ENCODE data around the gene GRB10. TPM values are rescaled to one million over a fixed set of nuclear protein-coding genes. Genes with fewer than 3 reads are reported as not detected.

GRB10 gene
- total and polyA plus RNA-seq, 4 donors: 10.7 to 53.1 (median 17.5) TPM

DNA sequence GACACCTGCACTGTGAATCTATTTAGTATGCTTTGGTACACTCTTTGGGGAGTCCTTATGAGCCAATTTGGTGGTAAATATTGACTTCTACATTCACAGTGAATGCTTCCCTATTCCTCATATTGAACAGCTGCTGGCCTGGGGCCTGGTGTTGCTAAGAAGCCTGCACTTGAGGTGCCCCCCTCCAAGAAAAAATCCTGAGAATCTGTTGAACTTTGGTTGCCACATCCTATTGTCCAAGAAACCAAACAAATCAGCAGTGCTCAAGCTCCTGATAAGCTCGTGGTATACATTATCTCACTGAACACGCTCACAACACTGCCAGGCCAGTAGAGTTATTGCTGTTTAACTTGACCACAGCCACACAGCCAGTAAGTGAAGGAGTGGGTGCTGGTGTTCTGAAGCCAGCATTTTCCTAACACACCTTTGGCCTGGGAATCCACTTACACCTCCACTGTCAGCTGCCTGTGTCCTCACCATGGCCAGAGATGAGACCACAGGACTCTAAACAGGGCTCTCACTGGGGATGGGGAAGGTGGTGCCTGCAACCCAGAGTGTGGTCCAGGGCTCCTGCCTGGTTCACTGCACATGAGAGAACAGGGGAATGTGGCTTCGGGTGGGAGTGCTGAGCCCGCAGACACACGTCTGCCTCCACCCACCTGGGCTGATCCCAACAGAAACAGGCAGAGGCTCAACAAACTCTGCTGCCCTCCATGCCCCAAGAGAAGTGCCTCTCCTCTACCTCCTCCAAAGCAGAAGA lies 224.2 kb downstream of the GRB10 start:
- Histone ChIP-seq H3K9me3 (ENCODE audit: control insufficient read depth in 4 of 4, low read length in 3 of 4) (no peaks in the 10 kb centered on the region), H3K9ac (ENCODE audit: low read depth in 1 of 2, low read length in 2 of 2) (no peak overlapping the region), H3K4me3 (ENCODE audit: low read depth in 1 of 3, low read length in 3 of 3) (no peak overlapping the region), H3K27ac (ENCODE audit: low read depth in 1 of 2, low read length in 2 of 2) (no peak overlapping the region), H3K4me1 (ENCODE audit: control insufficient read depth in 4 of 4, insufficient read depth in 4 of 4, low read length in 3 of 4) (peaks cover 9 to 45% (median 31%) of the 10 kb centered on the region in 4 donors), H3K36me3 (ENCODE audit: control insufficient read depth in 4 of 4, insufficient read depth in 3 of 4, low read depth in 1 of 4, low read length in 3 of 4) (no peaks in the 10 kb centered on the region), H3K27me3 (ENCODE audit: control insufficient read depth in 4 of 4, insufficient read depth in 4 of 4, low read length in 3 of 4) (no peaks in the 10 kb centered on the region)
- DNase-seq (ENCODE audit: low spot score): no peak
- 76% methylated on average over 5 of the region's 5 CpGs for WGBS
- TF ChIP-seq YY1 (IDR thresholded peaks at IDR 0.05): no peak
- TF ChIP-seq RAD21 (IDR thresholded peaks at IDR 0.05): no peak
- TF ChIP-seq SP1 (IDR thresholded peaks at IDR 0.05): no peak
- TF ChIP-seq, protein P1, sequence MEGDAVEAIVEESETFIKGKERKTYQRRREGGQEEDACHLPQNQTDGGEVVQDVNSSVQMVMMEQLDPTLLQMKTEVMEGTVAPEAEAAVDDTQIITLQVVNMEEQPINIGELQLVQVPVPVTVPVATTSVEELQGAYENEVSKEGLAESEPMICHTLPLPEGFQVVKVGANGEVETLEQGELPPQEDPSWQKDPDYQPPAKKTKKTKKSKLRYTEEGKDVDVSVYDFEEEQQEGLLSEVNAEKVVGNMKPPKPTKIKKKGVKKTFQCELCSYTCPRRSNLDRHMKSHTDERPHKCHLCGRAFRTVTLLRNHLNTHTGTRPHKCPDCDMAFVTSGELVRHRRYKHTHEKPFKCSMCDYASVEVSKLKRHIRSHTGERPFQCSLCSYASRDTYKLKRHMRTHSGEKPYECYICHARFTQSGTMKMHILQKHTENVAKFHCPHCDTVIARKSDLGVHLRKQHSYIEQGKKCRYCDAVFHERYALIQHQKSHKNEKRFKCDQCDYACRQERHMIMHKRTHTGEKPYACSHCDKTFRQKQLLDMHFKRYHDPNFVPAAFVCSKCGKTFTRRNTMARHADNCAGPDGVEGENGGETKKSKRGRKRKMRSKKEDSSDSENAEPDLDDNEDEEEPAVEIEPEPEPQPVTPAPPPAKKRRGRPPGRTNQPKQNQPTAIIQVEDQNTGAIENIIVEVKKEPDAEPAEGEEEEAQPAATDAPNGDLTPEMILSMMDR (IDR thresholded peaks at IDR 0.05; ENCODE audit: low read depth, low read length, missing input control): no peak

GRCh38 chr7:50557099-50557498 lies 225.6 kb downstream of the GRB10 start:
- TF ChIP-seq FOXA2 (IDR thresholded peaks at IDR 0.05) (no peak), EGR1 (IDR thresholded peaks at IDR 0.05; ENCODE audit: low read depth in 2 of 2) (no peak), MAX (IDR thresholded peaks at IDR 0.05) (no peak), NR2F2 (IDR thresholded peaks at IDR 0.05) (peak; percentile 42)
- TF ChIP-seq, protein P2, sequence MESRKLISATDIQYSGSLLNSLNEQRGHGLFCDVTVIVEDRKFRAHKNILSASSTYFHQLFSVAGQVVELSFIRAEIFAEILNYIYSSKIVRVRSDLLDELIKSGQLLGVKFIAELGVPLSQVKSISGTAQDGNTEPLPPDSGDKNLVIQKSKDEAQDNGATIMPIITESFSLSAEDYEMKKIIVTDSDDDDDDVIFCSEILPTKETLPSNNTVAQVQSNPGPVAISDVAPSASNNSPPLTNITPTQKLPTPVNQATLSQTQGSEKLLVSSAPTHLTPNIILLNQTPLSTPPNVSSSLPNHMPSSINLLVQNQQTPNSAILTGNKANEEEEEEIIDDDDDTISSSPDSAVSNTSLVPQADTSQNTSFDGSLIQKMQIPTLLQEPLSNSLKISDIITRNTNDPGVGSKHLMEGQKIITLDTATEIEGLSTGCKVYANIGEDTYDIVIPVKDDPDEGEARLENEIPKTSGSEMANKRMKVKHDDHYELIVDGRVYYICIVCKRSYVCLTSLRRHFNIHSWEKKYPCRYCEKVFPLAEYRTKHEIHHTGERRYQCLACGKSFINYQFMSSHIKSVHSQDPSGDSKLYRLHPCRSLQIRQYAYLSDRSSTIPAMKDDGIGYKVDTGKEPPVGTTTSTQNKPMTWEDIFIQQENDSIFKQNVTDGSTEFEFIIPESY (IDR thresholded peaks at IDR 0.05): no peak
- 72% methylated on average over 2 of the region's 2 CpGs for WGBS
- Histone ChIP-seq H3K27ac (ENCODE audit: low read depth in 1 of 2, low read length in 2 of 2) (no peak overlapping the region), H3K9me3 (ENCODE audit: control insufficient read depth in 4 of 4, low read length in 3 of 4) (no peaks in the 10 kb centered on the region), H3K36me3 (ENCODE audit: control insufficient read depth in 4 of 4, insufficient read depth in 3 of 4, low read depth in 1 of 4, low read length in 3 of 4) (no peaks in the 10 kb centered on the region), H3K27me3 (ENCODE audit: control insufficient read depth in 4 of 4, insufficient read depth in 4 of 4, low read length in 3 of 4) (no peaks in the 10 kb centered on the region), H3K4me3 (ENCODE audit: low read depth in 1 of 3, low read length in 3 of 3) (no peak overlapping the region), H3K4me1 (ENCODE audit: control insufficient read depth in 4 of 4, insufficient read depth in 4 of 4, low read length in 3 of 4) (peaks cover 9 to 41% (median 25%) of the 10 kb centered on the region in 4 donors), H3K9ac (ENCODE audit: low read depth in 1 of 2, low read length in 2 of 2) (no peak overlapping the region)
- DNase-seq (ENCODE audit: low spot score): no peak

DNA sequence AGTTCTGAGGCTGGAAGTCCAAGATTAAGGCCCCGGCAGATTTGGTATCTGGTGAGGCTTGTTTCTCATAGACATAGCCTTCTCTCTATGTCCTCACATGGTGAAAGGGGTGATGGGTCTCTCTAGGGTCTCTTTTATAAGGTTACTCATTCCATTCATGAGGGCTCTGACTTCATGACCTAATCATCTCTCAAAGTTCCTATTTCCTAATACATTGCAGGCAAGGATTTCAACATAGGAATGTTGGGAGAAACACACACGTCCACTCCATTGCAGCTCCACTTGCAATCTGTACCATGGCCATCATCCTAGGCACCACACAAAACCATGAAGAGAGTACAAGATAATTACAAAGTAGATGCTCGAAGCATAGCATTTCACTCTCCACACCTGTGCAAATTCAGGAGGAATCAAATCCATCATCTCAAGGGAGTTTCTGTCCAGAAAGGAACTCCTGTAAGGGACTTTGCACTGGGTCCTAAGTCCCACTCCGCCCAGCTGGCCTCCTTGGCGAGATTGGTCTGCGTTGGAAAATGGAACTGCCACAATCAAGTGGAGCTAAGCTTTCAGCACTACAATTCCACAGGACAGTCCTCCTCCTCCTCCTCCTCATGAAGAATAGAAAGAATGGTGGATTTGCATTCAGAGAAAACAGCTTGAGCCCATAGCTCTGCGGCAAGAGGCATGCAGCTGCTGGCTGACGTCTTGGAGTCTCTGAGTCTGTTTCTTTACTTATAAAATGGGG lies 226.3 kb downstream of the GRB10 start:
- DNase-seq (ENCODE audit: low spot score): no peak
- Histone ChIP-seq H3K4me1 (ENCODE audit: control insufficient read depth in 4 of 4, insufficient read depth in 4 of 4, low read length in 3 of 4) (peaks cover 9 to 34% (median 19%) of the 10 kb centered on the region in 4 donors), H3K27ac (ENCODE audit: low read depth in 1 of 2, low read length in 2 of 2) (peak overlapping the region in 1 of 2 donors; percentile 13), H3K27me3 (ENCODE audit: control insufficient read depth in 4 of 4, insufficient read depth in 4 of 4, low read length in 3 of 4) (no peaks in the 10 kb centered on the region), H3K9me3 (ENCODE audit: control insufficient read depth in 4 of 4, low read length in 3 of 4) (no peaks in the 10 kb centered on the region), H3K4me3 (ENCODE audit: low read depth in 1 of 3, low read length in 3 of 3) (no peak overlapping the region), H3K36me3 (ENCODE audit: control insufficient read depth in 4 of 4, insufficient read depth in 3 of 4, low read depth in 1 of 4, low read length in 3 of 4) (no peaks in the 10 kb centered on the region), H3K9ac (ENCODE audit: low read depth in 1 of 2, low read length in 2 of 2) (no peak overlapping the region)
- 71% methylated on average over 8 of the region's 8 CpGs for WGBS
- no peak for TF ChIP-seq FOXA1 (IDR thresholded peaks at IDR 0.05)
- TF ChIP-seq JUND (IDR thresholded peaks at IDR 0.05): peak; percentile 73 to 79
- peak; percentile 61 for TF ChIP-seq YY1 (IDR thresholded peaks at IDR 0.05)
- TF ChIP-seq, protein P3, sequence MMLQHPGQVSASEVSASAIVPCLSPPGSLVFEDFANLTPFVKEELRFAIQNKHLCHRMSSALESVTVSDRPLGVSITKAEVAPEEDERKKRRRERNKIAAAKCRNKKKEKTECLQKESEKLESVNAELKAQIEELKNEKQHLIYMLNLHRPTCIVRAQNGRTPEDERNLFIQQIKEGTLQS (IDR thresholded peaks at IDR 0.05): no peak
- TF ChIP-seq MAX (IDR thresholded peaks at IDR 0.05): peak; percentile 19
- peak; percentile 88 for TF ChIP-seq REST (IDR thresholded peaks at IDR 0.05)
- peak; percentile 28 for TF ChIP-seq HNF4G (IDR thresholded peaks at IDR 0.05)
- TF ChIP-seq SP1 (IDR thresholded peaks at IDR 0.05): peak; percentile 41
- TF ChIP-seq, protein P2 (IDR thresholded peaks at IDR 0.05): peak; percentile 9
- TF ChIP-seq TAF1 (conservative IDR thresholded peaks at IDR 0.05): no peak
